ENCODE data around the gene ULK2.
"Not testable (repeated sequence)": the region's sequence is repeated elsewhere in the genome, so short reads cannot be mapped to it uniquely, and the experiment has no call there.

ULK2 gene

DNA sequence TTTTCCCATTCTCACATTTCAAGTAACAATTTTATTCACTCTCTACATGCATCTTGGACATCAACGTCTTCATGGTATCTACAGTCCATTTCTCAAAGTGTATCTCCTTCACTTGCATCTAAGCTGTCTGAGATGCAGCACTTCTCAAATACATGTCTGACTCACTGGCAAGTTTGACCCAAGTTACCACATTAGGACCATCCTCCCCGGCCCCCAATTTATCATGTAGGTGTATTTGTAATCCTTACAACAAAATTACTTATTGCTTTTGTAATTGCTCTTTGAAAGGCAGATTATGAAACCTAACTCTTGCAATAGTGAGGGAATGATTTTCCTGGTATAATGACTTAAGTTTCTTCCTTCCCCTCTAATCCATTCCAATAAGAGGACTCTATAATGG is 28.9 kb upstream of the ULK2 start:
- Histone ChIP-seq H3K4me1 (ENCODE audit: control insufficient read depth, insufficient read depth, low read length) (no peaks in the 10 kb centered on the region), H3K36me3 (ENCODE audit: control insufficient read depth in 2 of 2, insufficient read depth in 1 of 2, low read length in 2 of 2) (peaks cover under 1 to 21% of the 10 kb centered on the region in 2 experiments; a peak in 2 of 3 replicates), H3K27ac (ENCODE audit: extremely low read depth, low read depth, low read length) (0 out of 2 replicates have a peak overlapping the region, but pooled peaks have one; percentile 24), H3K4me3 (ENCODE audit: low read depth, low read length) (no peak overlapping the region), H3K9me3 (ENCODE audit: control insufficient read depth, insufficient read depth, low read depth, low read length) (no peaks in the 10 kb centered on the region)
- ChIA-PET POLR2A (no interaction called here), CTCF (no interaction called here)
- TF ChIP-seq, protein P1, sequence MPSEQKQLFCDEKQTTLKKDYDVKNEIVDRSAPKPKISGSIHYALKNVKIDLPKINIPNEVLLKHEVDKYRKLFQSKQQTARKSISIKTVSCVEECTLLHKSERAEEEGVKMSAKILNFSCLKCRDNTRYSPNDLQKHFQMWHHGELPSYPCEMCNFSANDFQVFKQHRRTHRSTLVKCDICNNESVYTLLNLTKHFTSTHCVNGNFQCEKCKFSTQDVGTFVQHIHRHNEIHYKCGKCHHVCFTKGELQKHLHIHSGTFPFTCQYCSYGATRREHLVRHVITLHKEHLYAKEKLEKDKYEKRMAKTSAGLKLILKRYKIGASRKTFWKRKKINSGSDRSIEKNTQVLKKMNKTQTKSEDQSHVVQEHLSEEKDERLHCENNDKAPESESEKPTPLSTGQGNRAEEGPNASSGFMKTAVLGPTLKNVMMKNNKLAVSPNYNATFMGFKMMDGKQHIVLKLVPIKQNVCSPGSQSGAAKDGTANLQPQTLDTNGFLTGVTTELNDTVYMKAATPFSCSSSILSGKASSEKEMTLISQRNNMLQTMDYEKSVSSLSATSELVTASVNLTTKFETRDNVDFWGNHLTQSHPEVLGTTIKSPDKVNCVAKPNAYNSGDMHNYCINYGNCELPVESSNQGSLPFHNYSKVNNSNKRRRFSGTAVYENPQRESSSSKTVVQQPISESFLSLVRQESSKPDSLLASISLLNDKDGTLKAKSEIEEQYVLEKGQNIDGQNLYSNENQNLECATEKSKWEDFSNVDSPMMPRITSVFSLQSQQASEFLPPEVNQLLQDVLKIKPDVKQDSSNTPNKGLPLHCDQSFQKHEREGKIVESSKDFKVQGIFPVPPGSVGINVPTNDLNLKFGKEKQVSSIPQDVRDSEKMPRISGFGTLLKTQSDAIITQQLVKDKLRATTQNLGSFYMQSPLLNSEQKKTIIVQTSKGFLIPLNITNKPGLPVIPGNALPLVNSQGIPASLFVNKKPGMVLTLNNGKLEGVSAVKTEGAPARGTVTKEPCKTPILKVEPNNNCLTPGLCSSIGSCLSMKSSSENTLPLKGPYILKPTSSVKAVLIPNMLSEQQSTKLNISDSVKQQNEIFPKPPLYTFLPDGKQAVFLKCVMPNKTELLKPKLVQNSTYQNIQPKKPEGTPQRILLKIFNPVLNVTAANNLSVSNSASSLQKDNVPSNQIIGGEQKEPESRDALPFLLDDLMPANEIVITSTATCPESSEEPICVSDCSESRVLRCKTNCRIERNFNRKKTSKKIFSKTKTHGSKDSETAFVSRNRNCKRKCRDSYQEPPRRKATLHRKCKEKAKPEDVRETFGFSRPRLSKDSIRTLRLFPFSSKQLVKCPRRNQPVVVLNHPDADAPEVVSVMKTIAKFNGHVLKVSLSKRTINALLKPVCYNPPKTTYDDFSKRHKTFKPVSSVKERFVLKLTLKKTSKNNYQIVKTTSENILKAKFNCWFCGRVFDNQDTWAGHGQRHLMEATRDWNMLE (tag by site-specific recombination; conservative IDR thresholded peaks at IDR 0.05; ENCODE audit: low read depth) = no peak

DNA sequence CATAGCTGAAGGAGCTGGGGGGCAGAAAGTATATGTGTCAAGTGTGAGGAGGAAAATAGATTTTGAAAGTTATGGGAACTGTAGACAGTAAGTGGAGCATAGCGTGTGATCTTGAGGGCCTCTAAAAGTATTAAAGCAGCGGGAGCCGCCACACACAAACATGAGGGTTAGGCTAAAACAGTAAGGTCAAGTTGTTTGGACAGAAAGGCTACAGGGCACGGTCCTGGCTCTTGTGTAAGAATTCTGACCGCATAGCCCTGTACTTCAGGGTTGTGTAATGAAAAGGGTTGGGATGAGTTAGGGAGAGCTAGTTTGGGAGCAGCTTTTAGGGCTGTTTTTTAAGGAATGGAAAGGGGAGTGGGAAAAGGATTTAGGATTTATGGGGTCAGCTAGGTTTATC is 22.8 kb upstream of the ULK2 start:
- CTCF ChIA-PET; H3K4me3 ChIP-seq (ENCODE audit: low read depth, low read length); H3K4me1 ChIP-seq (ENCODE audit: control insufficient read depth, insufficient read depth, low read length); H3K9me3 ChIP-seq (ENCODE audit: control insufficient read depth, insufficient read depth, low read depth, low read length); H3K27ac ChIP-seq (ENCODE audit: extremely low read depth, low read depth, low read length); H3K36me3 ChIP-seq (ENCODE audit: control insufficient read depth in 2 of 2, insufficient read depth in 1 of 2, low read length in 2 of 2): not testable (repeated sequence)
- POLR2A ChIA-PET = interaction anchor here (0.6 kb wide), 1 partner anchor 24 kb away, joined by 4 read pairs; no protein-coding TSS in a partner anchor

DNA sequence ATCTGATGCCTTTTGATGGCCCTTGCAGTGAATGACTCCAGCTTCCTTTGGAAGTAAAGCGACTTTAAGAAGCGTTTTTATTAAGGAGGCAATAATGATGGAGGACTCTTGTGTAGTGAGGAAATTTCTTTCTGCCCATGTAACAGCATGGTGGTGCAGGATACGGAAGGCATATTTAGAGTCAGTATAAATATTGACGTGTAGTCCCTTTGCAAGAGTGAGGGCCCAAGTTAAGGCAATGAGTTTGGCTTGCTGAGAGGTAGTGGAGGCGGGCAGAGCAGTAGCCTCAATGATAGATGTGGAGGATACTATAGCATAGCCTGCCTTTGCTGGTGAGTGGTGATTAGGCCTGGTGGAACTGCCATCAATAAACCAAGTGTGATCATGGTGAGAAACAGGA is 22.3 kb upstream of the ULK2 start:
- CTCF ChIA-PET; H3K9me3 ChIP-seq (ENCODE audit: control insufficient read depth, insufficient read depth, low read depth, low read length); H3K27ac ChIP-seq (ENCODE audit: extremely low read depth, low read depth, low read length); H3K4me3 ChIP-seq (ENCODE audit: low read depth, low read length); H3K36me3 ChIP-seq (ENCODE audit: control insufficient read depth in 2 of 2, insufficient read depth in 1 of 2, low read length in 2 of 2); H3K4me1 ChIP-seq (ENCODE audit: control insufficient read depth, insufficient read depth, low read length): not testable (repeated sequence)
- peak; percentile 90 for TF ChIP-seq ZNF600 (tag by site-specific recombination; IDR thresholded peaks at IDR 0.05)
- POLR2A ChIA-PET = interaction anchor here (0.7 kb wide), 1 partner anchor 10 kb away, joined by 3 read pairs; no protein-coding TSS in a partner anchor

DNA sequence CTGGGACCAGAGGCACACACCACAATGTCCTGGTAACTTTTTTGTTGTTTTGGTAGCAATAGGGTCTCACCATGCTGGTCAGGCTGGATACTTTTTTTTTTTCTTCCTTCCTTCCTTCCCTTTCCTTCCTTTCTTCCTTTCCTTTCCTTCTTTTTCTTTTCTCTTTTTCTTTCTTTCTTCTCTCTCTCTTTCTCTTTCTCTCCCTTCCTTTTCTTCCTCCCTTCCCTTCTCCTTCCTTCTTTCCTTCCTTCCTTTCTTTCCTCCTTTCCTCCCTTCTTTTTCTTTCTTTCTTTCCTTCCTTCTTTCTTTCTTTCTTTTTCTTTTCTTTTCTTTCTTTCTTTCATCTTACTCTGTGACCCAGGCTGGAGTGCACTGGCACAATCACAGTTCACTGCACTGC is 18.4 kb upstream of the ULK2 start:
- no peak overlapping the region for H3K4me3 ChIP-seq (ENCODE audit: low read depth, low read length)
- ChIA-PET POLR2A (no interaction called here), CTCF (interaction anchor here (0.7 kb wide), 1 partner anchor 126 kb away, joined by 3 read pairs; no protein-coding TSS in a partner anchor)

DNA sequence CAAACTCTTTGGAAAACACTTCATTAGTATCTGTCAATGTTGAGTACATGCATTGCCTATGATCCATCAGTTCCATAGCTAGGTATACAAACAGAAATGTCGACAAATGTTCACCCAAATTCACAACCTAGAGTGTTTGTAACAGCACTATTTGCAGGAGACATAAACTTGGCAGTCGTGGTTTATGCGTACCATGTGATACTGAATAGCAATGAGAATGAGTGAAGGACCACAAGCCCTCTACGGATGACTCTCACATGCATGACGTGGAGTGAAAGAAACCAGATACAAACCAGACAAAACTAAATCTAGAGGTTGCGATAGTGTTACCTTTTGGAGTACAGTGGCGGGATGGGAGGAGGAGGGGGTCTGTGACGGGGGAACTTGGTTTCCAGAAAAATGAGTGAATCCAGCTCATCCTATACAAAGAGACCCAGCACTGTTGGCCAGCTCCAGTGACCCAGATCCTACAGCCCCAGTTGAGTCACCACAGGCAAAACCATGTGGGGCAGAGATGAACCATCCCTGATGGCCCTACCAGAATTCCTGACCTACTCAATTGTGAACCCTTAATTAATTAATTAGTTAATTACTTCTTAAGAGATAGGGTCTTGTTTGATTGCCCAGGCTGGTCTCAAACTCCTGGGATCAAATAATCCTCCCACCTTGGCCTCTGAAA is 15.9 kb upstream of the ULK2 start:
- no peaks in the 10 kb centered on the region for H3K9me3 ChIP-seq (ENCODE audit: control insufficient read depth, insufficient read depth, low read depth, low read length)
- H3K4me1 ChIP-seq (ENCODE audit: control insufficient read depth, insufficient read depth, low read length) = no peaks in the 10 kb centered on the region
- ChIA-PET POLR2A (no interaction called here), CTCF (interaction anchor here (0.5 to 0.7 kb wide), 2 partner anchors 9 to 96 kb away, joined by 3 to 6 read pairs; no protein-coding TSS in a partner anchor)
- no peak overlapping the region for H3K4me3 ChIP-seq (ENCODE audit: low read depth, low read length)
- H3K36me3 ChIP-seq (ENCODE audit: control insufficient read depth in 2 of 2, insufficient read depth in 1 of 2, low read length in 2 of 2) = no peaks in the 10 kb centered on the region
- TF ChIP-seq ZNF610 (tag by site-specific recombination; IDR thresholded peaks at IDR 0.05; ENCODE audit: borderline replicate concordance) = no peak
- no peak for TF ChIP-seq ZNF391 (tag by site-specific recombination; IDR thresholded peaks at IDR 0.05; ENCODE audit: borderline replicate concordance, low read depth)
- H3K27ac ChIP-seq (ENCODE audit: extremely low read depth, low read depth, low read length) = no peak overlapping the region

More for the DNA sequence above, 18.4 kb upstream of the ULK2 start:
- Histone ChIP-seq H3K27ac (ENCODE audit: extremely low read depth, low read depth, low read length) (no peak overlapping the region), H3K9me3 (ENCODE audit: control insufficient read depth, insufficient read depth, low read depth, low read length) (no peaks in the 10 kb centered on the region), H3K36me3 (ENCODE audit: control insufficient read depth in 2 of 2, insufficient read depth in 1 of 2, low read length in 2 of 2) (no peaks in the 10 kb centered on the region), H3K4me1 (ENCODE audit: control insufficient read depth, insufficient read depth, low read length) (no peaks in the 10 kb centered on the region)
- TF ChIP-seq ZNF394 (tag by site-specific recombination; IDR thresholded peaks at IDR 0.05; ENCODE audit: borderline replicate concordance) (peak; percentile 68; the same call in 1 of the 2 replicates), ZNF366 (tag by site-specific recombination; conservative IDR thresholded peaks at IDR 0.05) (peak; percentile 98), PRDM1 (tag by site-specific recombination; IDR thresholded peaks at IDR 0.05) (peak; percentile 93), KLF9 (tag by site-specific recombination; IDR thresholded peaks at IDR 0.05; ENCODE audit: low read depth) (no peak)
